ENCODE data around the gene ADH5. TPM values are rescaled to one million over a fixed set of nuclear protein-coding genes. Genes with fewer than 3 reads are reported as not detected.
A peak's percentile ranks its signal among the peaks of the same experiment; 100 is the strongest.
"Not testable (repeated sequence)": the region's sequence is repeated elsewhere in the genome, so short reads cannot be mapped to it uniquely, and the experiment has no call there.

The ADH5 gene
- total RNA-seq, 1 experiment from 2014 or later: 332 TPM

DNA sequence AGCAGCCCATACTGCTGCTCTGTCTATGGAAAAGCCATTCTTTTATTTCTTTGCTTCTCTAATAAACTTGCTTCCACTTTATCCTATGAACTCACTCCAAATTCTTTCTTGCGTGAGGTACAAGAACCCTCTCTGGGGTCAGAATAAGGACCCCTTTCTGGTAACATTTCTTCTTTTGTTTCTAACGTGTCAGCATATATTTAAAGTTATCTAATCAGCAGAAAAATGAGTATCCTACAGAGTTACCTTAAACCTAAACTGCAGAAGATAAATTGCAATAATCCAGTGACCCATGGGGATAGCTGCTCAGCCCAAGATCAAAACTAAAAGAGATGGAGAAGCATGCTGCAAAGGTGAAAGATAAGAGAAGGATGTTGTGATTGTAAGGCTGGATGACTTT, 4.0 kb downstream of the ADH5 start:
- DNase-seq (ENCODE audit: low spot score): no peak

DNA sequence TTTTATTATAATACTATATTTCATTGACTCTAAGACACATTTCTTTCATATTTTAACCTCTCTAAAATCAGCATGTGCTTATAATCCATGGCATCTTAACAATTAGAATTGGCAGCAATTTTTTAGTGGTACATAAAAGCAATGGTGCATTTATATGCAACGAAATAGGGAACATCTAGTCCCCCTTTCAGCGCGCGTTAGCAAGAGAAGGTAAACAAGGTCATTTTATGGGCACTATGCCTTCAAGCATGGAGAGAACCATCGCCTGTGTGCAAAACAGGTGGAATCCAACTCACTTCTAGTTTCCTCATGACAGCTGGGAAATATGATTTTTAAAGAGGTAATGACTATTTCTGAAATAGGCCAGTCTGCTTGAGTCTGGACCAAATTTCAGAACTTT, 6.4 kb downstream of the ADH5 start:
- DNase-seq (ENCODE audit: low spot score): no peak

DNA sequence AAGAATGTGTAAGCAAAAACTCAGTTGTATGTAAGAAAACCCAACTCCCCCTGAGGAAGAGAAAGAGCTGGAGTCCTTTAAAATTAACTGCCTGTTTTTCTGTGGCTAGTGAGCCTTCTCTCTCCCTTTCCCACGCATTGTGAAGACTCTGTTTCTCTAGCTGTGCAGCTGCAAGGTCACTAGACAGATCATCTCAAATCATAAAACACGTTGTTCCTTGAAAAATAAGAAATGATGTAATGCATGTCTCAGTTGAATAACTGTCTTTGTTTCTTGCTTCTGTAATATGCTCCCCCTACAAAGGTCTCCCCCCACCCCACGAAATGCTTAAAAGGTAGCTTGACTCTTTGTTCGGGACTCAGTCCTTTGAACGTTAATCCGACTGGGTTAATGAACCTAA, 7.7 kb downstream of the ADH5 start:
- not testable (repeated sequence) for DNase-seq (ENCODE audit: low spot score)

DNA sequence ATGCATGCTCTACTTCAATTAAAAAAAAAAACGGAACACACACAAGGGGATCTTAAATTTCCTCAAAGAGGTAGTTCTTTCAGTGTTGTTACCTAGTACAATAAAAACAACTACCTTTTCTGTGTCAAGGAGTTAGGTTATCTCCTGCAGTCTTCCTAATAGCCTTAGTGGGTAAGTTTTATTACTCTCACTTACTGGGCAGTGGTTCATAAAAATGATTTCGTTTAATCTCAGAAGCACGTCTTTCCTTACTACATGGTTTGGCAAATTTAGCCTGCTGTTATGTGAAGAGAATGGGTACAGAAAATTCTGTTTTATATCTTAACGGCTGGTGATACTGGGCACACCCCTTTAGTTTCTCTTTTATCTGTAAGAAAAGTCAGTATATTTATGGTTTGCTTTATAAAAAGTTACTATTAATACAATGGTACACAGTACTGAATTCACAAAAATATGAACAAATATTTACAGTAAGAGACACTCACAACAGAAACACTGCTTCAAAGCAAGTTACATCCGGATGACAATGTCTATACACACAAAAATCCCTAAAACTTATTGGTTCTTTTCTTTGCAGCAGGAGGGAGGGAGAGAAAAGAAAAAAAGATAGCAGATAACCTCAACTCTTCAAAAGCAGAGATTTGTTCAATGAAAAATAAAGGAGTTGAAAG, 8.8 kb downstream of the ADH5 start:
- DNase-seq (ENCODE audit: low spot score): no peak

DNA sequence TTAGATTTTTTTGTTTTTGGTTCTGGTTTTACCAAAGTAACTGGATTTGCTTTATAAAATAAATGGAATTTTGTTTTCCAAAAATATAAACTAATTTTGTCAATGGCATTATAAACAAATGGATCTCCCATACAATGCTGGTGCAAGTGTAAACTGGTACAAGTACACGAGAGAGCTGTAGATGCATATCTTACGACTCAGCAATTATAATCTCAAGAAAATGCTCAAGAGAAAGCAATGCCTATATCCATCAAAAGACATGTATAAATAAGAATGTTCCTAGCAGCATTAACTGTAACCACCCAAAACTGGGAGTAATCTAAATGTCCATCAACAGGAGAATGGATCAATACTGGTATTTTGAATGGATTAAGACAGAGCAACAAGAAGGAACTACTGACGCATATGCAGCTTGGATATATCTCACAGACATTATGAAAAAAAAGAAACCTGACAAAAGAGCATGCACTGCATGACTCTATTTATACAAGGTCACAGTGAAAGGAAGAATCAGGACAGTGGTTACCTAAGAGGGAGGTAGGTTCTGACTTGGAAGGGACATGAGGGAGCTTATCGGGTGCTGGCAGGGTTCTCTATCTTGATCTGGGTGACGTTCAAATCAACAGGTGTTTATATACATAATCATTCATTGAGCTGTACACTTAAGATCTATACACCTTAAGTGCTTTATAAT, 9.5 kb downstream of the ADH5 start:
- DNase-seq (ENCODE audit: low spot score): no peak

DNA sequence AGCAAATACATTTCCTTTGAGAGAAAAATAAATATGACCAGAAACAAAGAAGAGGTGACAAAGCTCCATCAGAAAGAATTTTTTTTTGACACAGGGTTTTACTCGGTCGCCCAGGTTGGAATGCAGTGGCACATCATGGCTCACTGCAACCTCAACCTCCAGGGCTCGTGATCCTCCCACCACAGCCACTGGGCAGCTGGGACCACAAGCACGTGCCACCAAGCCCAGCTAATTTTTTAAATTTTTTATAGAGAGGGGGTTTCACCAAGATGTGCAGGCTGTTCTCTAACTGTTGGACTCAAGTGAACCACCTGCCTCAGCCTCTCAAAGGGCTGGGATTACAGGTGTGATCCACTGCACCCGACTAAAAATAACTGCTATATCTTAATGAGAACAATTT, 10.3 kb downstream of the ADH5 start:
- no peak for DNase-seq (ENCODE audit: low spot score)

DNA sequence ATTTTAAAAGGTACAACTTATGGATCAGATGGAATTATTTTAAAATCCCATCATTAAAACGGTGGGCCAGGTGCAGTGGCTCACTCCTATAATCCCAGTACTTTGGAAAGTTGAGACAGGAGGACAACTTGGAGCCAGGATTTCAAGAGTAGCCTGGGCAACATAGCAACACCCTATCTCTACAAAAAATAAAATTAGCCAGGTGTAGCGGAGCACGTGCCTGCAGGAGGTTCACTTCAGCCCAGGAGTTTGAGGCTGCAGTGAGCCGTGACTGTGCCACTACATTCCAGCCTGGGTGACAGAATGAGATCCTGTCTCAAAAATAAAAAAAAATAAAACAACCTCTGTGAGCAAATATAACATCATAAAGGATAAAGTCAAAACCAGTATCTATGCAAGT, 11.4 kb downstream of the ADH5 start:
- DNase-seq (ENCODE audit: low spot score): no peak

DNA sequence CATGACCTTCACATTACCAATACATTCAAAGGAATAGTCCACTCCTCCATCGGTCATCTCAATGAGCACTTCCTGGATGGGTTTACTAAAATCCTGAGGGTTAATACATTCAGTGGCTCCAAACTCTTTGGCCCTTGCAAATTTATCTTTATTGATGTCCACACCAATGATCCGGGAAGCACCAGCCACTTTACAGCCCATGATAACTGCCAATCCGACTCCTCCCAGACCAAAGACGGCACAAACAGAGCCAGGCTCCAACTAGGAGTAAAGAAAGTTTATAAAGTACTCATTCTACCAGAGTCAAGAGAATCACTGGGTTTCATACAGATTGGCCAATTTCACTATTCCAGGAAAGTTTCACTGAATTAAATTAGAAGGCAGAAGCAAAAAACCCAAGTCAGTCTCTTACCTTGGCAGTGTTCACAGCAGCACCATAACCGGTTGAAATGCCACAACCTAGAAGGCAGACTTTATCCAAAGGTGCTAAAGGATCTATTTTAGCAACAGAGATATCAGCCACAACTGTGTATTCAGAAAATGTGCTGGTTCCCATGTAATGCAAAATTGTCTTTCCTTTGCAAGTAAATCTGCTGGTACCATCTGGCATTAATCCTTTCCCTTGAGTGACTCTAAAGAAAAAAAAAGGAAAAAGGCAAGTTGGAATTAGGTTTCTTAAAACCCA, 12.2 kb downstream of the ADH5 start:
- DNase-seq (ENCODE audit: low spot score): no peak

DNA sequence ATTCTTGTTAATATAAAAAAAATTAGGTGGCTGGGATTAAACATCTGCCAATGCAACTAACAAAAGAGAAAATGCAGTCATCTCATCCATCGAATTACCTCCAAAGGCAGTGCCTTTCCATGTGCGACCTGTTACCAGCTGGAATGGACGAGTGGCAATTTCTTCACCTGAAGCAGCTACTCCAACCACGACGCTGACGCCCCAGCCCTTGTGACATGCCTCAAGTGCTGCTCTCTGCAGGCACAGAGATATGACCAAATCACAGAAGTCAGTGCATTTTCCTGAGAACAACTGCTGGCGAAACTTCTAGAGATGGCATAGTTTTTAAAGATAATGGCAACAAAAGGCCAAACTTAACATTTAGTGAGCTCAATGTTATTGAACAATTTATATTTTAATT, 13.8 kb downstream of the ADH5 start:
- no peak for DNase-seq (ENCODE audit: low spot score)

DNA sequence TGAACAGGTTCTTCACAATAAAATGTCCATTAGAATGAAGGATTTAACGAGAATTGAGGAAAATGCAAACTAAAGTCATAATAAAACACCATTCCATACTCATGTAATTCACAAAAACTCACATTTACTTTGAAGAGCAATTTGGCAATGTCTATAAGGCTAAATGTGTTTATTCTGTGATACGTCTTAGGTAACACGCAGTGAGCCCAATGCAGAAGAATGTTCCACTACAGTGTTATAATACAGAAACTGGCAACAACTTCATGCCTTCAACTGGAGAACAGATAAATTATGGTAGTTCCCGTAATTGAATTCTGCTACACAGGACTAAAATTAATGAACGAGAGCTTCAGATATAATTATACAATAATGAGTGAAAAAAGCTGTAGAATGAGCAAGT, 17.4 kb downstream of the ADH5 start:
- DNase-seq (ENCODE audit: low spot score): no peak

DNA sequence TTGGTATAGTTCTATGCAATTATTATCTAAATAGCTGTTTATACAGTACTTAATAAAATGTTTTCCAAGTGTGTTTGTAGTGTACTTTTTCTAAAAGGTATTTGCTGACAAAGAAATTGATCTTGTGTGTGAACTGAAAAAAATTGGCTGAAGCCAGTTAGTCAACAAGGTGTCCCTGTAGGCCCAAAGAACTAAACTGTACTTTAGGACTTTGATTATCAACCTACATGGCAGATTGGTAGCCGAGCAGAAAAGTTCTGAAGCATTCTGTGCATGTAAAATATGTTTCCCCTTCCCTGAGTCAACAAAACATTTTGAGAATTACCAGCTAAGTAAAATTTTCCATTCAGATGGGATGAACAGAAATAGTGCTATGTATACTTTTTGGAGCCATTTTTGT, 21.0 kb downstream of the ADH5 start:
- DNase-seq (ENCODE audit: low spot score): no peak

DNA sequence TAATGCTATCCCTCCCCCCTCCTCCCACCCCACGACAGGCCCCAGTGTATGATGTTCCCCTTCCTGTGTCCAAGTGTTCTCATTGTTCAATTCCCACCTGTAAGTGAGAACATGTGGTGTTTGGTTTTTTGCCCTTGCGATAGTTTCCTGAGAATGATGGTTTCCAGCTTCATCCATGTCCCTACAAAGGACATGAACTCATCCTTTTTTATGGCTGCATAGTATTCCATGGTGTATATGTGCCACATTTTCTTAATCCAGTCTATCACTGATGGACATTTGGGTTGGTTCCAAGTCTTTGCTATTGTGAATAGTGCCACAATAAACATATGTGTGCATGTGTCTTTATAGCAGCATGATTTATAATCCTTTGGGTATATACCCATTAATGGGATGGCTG, 23.1 kb downstream of the ADH5 start:
- not testable (repeated sequence) for DNase-seq (ENCODE audit: low spot score)

DNA sequence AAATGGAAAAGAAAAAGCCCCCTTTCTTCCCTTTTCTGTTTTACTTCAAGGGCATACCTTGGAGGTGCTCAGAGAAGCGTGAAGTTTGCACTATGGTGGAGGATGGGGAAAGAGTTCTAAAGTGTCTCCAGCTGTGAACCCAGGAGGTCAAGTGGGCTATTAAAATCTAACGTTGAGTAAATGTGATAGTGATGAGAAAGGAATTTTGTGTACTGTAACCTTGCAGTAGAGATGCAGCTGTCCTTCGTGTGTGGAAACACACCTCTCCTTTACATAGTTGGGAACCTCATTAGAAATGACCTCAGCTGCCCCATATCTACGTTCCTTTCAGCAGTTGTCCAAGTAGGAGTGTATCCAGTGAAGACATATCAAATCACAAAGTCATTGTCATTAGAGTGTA, 26.5 kb downstream of the ADH5 start:
- DNase-seq (ENCODE audit: low spot score): peak; percentile 20

DNA sequence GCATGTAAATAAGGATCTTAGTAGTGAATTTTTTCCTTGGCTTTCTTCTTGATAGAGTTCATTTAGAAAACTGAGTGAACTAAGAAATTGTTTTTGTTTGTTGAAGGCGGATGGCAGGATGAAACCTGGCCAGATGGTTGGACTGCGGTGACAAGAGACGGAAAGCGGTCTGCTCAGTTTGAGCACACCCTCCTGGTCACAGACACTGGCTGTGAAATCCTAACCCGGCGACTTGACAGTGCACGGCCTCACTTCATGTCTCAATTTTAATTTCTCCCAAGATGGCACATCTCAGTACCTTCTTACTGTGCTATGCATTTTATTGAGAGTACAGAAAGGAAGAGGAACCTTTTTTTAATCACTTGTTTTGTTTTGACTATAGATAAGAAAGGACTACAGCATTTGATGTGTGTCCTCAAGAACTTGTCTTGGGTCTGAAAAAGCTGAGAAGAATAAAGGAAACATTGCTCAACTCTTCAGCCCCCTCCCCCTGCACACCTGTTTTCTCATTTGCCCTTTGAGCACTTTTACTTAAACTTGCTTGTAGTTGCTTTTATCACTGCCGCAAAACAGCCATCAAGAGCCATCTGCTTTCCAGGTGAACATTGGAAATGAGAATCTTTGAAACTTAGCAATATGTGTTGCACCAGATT, 27.4 kb downstream of the ADH5 start:
- no peak for DNase-seq (ENCODE audit: low spot score)

DNA sequence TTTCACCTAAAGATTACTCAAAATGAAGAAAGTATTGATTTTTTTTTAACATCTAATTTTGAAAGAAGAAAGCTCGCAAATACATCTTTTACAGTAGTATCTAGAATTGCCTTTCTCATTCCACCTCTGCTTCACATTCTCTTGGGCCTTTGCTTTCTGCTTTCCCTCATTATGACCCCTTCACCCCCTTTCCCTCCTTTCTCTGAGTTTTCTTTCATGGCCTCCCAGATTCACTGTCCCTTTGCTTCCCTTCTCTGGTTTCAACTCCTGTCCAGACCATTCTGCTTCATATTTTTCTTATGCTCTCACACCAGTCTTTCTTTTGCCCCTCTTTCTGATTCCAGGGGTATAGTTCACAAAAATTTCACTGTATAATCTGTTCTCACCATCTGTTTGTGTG, 29.0 kb downstream of the ADH5 start:
- DNase-seq (ENCODE audit: low spot score): no peak

DNA sequence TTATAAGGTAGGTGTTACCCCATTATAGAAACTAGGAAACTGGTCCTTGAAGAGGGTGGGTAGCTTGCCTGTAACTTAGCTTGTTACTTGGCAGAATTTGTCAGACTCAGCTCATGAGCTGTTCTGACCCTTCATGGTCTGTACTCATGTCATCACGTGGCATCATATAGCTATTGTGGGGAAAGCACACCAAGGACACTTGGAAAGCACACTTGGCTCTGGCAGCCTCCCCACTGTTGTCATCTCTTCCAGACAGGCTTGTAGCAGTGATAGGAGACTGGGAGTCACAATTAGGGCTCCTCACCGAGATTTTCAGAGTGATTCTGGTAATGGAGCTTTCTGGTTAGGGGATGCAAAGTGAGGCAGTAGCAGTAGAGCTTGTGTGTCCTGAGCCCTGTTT, 30.4 kb downstream of the ADH5 start:
- no peak for DNase-seq (ENCODE audit: low spot score)

DNA sequence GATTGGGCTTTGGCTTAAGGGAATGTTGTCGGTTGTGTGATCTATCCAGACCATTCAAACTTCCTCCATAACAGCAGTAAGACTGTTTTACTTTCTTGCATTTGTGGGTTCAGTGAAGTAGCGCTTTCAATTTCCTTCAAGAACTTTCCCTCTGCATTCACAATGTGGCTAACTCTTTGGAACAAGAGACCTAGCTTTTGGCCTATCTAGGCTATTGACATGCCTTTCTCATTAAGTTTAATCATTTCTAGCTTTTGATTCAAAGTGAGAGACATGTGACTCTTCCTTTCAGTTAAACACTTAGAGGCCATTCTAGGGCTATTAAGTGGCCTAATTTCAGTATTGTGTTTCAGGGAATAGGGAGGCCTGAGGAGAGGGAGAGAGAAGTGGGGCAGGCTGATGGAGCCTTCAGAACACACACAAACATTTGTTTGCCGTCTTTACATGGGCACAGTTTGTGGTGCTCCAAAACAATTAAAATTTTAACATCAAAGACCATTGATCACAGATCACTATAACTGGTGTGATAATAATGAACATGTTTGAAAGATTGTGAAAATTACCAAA, 34.1 kb downstream of the ADH5 start:
- DNase-seq (ENCODE audit: low spot score): no peak

DNA sequence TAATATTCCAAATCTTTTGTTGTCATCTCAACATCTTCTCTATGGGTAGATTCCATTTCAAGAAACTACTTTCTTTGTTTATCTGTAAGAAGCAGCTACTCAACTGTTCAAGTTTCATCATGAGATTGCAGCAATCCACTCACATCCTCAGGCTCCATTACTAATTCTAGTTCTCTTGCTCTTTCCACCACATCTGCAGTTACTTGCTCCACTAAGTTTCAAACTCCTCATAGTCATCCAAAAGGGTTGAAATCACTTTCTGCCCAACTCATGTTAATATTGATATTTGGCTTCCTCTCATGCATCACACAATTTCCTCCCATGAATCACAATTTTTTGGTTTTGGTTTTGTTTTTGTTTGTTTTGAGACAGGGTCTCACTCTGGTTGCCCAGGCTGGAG, 35.7 kb downstream of the ADH5 start:
- DNase-seq (ENCODE audit: low spot score): no peak

DNA sequence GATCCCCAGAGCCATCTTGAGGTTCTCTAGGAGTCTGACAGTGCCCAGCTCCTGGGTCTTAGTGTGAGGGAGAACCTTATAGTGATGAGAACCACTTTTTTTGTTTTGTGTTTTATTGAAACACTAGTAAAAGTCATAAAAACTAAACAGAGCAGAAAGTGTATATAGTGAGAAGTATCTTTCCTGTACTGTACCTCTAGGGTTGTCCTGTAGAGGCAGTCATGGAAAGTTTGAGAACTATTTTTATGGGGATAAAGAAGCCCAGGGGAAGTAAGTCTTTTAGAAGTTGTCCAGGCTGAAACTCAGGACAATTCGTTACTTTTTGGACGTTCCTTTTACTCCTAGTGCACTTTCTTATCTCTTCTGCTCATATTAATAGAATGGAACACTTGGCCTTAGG, 40.9 kb downstream of the ADH5 start:
- DNase-seq (ENCODE audit: low spot score): no peak

DNA sequence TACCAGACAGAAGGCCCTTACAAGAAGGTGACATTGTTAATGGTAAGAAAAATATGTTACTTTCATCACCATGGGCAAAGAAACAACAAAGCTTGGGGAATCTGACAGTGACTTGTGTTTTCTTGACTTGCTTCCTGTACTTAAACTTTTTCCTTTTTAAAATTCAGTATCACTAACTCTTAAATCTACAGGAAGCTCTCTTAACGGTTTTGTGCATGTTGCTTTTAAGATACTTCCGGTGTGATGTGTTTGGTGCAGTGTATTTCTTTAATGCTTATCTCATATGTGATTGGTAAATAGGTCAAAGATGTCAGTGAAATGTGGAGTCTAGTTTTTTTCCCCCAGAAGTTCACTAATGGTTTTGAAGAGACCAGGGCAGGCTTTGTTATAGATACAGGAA, 45.2 kb downstream of the ADH5 start:
- DNase-seq (ENCODE audit: low spot score): no peak

DNA sequence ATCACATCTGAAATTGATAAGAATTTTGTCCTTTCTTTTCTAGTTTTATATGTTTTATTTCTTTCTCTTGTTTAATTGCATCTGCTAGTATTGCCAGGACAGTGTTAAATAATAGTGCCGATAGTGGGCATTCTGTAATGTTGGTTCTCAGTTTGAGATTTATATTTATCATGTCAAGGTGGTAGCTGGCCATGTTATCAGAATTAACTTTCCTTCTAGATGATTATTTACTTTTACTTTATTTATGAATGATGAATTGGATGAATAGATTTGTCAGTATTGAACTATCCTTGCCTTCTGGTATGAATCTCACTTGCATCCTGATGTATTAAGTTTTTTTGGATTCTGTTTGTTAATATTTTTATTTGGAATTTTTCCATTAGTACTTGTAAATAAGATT, 50.4 kb downstream of the ADH5 start:
- no peak for DNase-seq (ENCODE audit: low spot score)

DNA sequence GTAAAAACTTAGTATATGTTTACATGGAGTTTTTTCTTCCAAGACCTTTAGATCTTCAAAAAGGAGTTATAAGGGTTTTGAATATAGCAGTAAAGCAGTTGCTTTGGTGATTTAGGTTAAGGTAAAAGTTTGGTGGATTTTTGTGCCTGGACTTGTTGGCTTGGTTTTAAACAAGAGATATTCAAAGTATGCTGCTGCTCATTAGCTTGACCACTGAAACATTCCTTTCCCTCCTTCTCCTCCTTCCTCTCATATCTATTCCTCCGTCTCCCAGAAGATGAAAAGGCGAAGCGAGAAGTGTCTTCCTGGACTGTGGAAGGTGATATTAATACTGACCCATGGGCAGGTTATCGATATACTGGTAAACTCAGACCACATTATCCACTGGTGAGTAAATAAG, 54.6 kb downstream of the ADH5 start:
- DNase-seq (ENCODE audit: low spot score): no peak
